HG03469 (cell line): ENCODE results near the gene SLC46A2.

ENCODE experiments used
- ATAC-seq: cut with Tn5 transposase; IDR thresholded peaks from one replicate; pipeline ENCODE4 v1.9.1; 2021; ENCODE audit warnings: mild to moderate bottlenecking, moderate library complexity, moderate number of reproducible peaks; ENCODE audit not compliant: unreplicated experiment

Gene SLC46A2

DNA sequence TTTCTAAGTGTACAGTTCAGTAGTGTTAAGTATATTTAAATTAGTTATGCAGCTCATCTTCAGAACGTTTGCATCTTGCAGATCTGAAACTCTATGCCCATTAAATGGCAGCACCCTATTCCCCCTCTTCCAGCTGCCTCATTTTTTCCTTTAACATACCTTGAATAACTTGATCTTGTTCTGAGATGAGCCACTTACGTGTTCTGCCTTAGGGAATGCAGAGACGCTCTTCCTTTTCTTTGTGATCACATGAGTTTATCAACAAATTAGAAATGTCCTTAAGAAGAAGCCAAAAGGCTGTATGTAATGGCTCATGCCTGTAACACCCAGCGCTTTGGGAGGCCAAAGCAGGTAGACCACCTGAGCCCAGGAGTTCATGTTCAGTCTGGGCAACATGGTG lies 57.6 kb downstream of the SLC46A2 start:
- ATAC-seq: no peak

DNA sequence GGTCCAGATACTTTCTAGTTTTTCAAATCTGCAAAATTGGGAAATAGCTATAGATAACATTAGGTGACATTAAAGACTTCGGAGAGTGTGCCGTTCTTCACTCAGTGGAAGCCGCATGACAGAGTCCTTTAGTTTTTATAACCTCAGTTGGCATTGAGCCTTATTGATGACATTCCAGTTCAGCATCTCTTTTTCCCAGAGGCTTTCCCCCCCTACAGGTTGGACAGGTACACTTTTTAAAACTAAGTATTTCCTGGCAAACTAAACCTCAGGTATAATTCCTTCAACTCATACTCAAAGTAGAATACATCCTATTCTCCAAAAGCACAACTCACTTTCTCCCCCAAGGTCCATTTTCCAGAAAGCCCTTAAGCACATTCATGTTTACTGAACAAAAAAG lies 58.7 kb downstream of the SLC46A2 start:
- ATAC-seq: no peak

GRCh38 chr9:112831281-112831851 lies 59.3 kb downstream of the SLC46A2 start:
- ATAC-seq: no peak
